Mononuclear cell (primary cell): ENCODE results near the gene LDAH. TPM values are rescaled to one million over a fixed set of nuclear protein-coding genes. Genes with fewer than 3 reads are reported as not detected.

Experiments used
- H3K27me3 ChIP-seq: 2 replicates; pipeline ENCODE4 v1.6.0; 2011; ENCODE audit warnings: low read length, control low read depth; ENCODE audit not compliant: insufficient read depth
- H3K4me1 ChIP-seq: 2 replicates; pipeline ENCODE4 v1.5.1; 2011; ENCODE audit warnings: mild to moderate bottlenecking, low read length, control low read depth; ENCODE audit not compliant: insufficient read depth
- H3K4me3 ChIP-seq: 2 replicates; pipeline ENCODE4 v1.5.1; 2011; ENCODE audit warnings: mild to moderate bottlenecking, low read length, moderate library complexity
- H3K9me3 ChIP-seq: 2 replicates; pipeline ENCODE4 v1.5.1; 2011; ENCODE audit warnings: low read depth, mild to moderate bottlenecking, control low read depth, low read length
- total RNA-seq: library from RNA; depleted of rRNA; stranded (reverse); fragments of >200 nt; gene quantifications from one replicate; pipeline ENCODE4 v1.2.3, GENCODE V29; 2012

The LDAH gene
- total RNA-seq, 1 donor: 5.2 TPM

- Histone ChIP-seq H3K4me1 (peaks cover 34% of the 10 kb centered on the region), H3K4me3 (no peak overlapping the region), H3K9me3 (no peaks in the 10 kb centered on the region), H3K27me3 (peaks cover 83% of the 10 kb centered on the region)
Measured at GRCh38 chr2:20666005-20666303, 156.9 kb downstream of the LDAH start.

GRCh38 chr2:20665243-20666004, 157.5 kb downstream of the LDAH start:
- peaks cover 31% of the 10 kb centered on the region for H3K4me1 ChIP-seq
- H3K4me3 ChIP-seq: no peak overlapping the region
- peaks cover 85% of the 10 kb centered on the region for H3K27me3 ChIP-seq
- no peaks in the 10 kb centered on the region for H3K9me3 ChIP-seq

GRCh38 chr2:20664431-20665242, 158.3 kb downstream of the LDAH start:
- H3K4me1 ChIP-seq: peaks cover 25% of the 10 kb centered on the region
- H3K4me3 ChIP-seq: no peak overlapping the region
- H3K27me3 ChIP-seq: peaks cover 80% of the 10 kb centered on the region
- H3K9me3 ChIP-seq: no peaks in the 10 kb centered on the region

DNA sequence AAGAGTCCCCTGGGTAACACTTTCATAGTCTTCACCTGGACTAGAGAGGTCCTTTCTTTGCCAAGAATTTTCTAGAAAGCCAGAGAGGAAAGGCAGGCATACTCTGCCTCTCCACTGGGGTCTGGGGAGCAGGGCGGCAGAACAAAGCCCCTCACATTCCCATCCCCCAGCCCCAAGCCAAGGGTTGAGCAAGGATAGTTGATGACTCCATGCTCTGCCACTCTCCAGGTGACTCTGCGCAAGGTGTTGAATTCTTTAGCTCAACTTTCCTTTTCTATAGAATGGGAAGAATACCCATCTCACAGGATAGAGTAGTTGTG, 158.9 kb downstream of the LDAH start:
- Histone ChIP-seq H3K27me3 (peaks cover 78% of the 10 kb centered on the region), H3K4me1 (peaks cover 22% of the 10 kb centered on the region), H3K9me3 (no peaks in the 10 kb centered on the region), H3K4me3 (no peak overlapping the region)

DNA sequence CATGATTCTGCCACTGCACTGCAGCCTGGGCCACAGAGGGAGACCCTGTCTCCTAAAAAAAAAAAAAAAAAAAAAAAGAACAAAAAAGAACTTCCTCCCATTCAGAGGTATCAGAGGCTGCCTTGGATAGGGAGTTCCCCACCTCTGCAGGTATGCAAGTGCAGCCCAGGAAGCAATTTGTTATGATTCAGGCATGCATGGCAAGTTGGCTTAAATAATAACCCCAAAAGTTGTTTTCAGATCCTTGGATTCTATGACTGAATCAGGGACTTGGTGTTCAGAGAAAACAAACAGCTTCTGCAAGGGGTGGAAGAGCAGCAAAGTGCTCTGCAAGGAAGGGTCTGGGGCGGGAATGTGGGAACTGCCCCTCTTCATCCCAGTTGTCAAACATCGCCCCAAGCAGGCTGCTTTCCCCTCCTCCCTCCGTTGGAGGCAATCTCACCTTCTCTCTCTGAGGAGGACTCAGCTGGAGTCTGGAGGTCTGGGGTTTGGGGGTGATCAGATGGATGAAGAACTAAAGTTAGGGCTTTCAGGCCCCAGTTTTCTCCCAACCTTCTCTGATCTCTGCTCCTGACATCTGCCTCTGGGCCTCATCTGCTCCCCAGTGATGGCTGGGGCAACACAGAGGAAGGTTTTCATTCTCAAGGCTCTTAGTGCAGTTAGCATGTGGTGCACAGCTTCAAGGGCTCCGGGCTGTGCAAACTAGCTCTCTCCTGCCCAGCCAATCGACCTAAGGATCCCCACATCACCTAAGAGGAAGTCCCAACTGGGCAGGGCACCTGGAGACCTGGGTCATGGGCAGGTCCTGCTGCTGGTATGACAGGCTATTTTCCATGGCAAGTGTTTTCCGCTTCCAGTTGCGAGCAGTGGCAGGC, 159.5 kb downstream of the LDAH start:
- Histone ChIP-seq H3K27me3 (peaks cover 75% of the 10 kb centered on the region), H3K4me3 (no peak overlapping the region), H3K9me3 (no peaks in the 10 kb centered on the region), H3K4me1 (peaks cover 22% of the 10 kb centered on the region)

- Histone ChIP-seq H3K4me3 (no peak overlapping the region), H3K27me3 (peaks cover 65% of the 10 kb centered on the region), H3K4me1 (peaks cover 18% of the 10 kb centered on the region), H3K9me3 (no peaks in the 10 kb centered on the region)
Measured at GRCh38 chr2:20662308-20662937, 160.5 kb downstream of the LDAH start.

DNA sequence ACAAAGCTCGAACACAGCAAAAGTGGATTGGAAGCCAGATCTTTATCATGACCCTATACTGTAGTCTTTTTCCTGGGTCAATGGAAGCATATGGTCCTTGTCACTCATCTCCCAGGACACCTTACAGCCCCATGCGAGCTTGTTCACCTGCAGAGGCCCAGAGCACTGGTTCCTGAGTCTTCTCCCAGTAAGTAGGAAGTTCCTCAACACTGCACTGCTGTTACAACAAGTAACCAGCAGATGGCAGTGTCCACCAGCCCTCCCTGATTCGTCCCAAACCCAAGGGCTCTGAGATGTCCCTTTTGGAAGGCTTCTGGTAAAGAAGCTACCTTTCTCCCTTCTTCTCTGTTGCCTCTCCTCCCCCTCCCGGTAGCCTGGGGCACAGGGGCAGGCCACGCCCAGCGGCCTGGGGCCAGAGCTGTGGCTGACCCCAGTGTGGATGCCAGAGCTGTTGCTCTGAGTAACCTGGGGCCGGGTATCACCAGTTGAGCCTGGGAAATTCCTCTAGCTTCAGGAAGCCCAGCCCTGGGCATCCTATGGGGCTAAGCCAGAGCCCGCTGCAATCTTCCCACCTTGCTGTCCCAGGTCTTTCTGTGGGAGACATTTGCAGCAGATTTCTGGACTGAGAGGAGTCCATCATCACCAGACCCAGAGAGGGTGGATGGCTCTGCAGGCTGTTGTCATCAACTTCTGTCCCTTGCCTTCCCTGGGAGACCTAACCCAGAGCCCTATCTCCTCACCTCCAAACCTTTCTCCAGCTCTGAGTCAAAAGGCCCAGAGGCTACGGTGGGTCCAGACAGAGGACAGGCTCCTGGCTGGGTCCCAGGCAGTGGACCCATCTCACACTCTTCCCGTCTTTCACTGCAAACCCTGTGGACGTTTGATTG, 161.2 kb downstream of the LDAH start:
- peaks cover 64% of the 10 kb centered on the region for H3K27me3 ChIP-seq
- peaks cover 17% of the 10 kb centered on the region for H3K4me1 ChIP-seq
- no peak overlapping the region for H3K4me3 ChIP-seq
- no peaks in the 10 kb centered on the region for H3K9me3 ChIP-seq

DNA sequence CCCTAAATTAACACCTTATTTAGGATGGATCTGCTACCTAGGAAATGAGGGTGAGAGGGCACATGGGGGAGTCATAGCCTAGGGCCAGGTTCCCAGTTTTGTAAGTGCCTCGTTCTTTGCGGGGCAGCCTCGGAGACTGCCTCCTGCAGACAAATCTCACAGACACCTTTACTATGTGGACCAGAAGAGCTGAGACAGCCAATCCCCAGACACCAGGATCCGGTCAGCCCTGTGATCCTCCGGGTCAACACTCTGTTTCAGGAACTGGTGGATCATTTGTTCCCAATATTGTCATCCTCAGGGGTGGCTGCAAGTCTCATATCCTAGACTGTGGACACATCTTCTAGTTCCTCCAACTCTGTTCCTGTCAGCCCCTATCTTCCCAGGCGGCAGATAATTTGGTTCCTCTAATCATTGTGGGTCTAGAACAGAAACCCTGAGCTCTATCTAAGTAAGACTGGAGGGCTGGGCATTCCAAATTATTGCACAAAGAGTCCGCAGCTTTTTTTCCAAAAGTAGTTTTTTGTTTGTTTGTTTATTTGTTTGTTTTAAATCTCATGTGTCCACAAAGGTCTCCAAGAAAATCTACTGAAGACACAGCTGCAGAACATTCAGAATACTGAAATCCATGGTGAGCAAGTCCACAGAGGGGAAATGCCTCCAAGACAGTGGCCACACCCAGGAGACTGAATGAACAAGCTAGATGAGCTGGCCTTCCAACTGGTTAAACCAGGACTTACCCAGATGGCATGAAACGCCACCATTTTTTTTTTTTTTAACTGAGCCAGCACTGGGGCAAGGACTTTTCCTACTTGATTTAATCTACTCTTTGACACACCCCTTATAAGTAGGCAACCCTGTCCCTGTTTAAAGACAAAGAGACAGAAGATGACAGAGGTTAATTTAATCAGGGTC, 162.1 kb downstream of the LDAH start:
- Histone ChIP-seq H3K4me3 (no peak overlapping the region), H3K27me3 (peaks cover 55% of the 10 kb centered on the region), H3K4me1 (peaks cover 8% of the 10 kb centered on the region), H3K9me3 (no peaks in the 10 kb centered on the region)

DNA sequence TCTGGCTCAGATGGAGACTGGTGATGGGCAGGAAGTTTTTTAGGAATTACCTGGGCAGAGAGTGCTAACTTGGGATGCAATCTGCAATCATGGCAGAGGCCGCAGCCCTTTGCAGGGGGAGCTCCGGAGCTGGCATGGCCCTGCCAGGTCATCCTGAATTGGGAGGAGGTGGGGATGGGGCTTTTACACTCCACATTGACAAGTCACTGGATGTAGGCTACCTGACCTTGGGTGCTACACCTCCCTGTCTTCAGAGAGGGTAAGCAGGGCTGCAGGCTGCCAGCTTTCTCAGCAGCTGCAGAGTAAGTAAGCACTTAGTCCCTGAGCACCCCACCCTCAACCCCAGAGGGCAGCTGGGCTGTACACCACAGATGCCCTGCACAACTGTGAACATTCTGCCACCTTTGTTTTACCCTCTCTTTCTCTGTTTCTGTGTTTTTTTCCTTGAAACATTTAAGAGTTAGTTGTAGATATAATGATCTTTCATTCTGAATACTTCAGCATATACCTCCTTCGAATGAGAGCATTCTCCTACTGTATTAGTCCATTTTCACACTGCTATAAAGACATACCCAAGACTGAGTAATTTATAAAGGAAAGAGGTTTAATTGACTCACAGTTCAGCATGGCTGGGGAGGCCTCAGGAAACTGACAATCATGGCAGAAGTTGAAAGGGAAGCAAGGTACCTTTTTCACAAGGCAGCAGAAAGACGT, 165.2 kb downstream of the LDAH start:
- Histone ChIP-seq H3K9me3 (no peaks in the 10 kb centered on the region), H3K27me3 (peaks cover 25% of the 10 kb centered on the region), H3K4me1 (peaks cover 10% of the 10 kb centered on the region), H3K4me3 (no peak overlapping the region)

DNA sequence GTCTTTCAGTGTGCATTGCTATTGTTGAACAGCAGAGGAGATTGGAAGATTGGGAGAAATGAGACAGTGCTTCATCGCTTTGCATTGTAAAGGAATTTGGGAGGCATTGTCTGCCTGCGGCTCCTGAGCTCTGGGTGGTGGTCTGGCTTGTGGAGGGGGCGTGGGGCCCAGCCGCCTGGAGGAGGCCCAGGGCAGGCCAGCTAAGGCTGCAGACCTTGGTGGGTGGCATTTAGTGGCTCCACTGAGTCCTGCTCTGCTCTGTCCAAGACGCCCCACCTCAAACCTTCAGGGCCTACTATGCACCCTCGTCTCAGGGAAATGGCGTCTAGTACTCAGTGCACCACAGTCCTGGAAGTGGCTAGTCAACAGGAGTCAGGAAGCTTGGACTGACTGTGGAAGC, 166.3 kb downstream of the LDAH start:
- Histone ChIP-seq H3K27me3 (peaks cover 15% of the 10 kb centered on the region), H3K4me1 (peaks cover 13% of the 10 kb centered on the region), H3K9me3 (no peaks in the 10 kb centered on the region), H3K4me3 (no peak overlapping the region)

GRCh38 chr2:20654535-20654813, 168.4 kb downstream of the LDAH start:
- no peaks in the 10 kb centered on the region for H3K9me3 ChIP-seq
- no peak overlapping the region for H3K4me3 ChIP-seq
- H3K27me3 ChIP-seq: peaks cover 6% of the 10 kb centered on the region
- peaks cover 27% of the 10 kb centered on the region for H3K4me1 ChIP-seq

- no peaks in the 10 kb centered on the region for H3K9me3 ChIP-seq
- peaks cover 2% of the 10 kb centered on the region for H3K27me3 ChIP-seq
- H3K4me1 ChIP-seq: peaks cover 32% of the 10 kb centered on the region
- H3K4me3 ChIP-seq: no peak overlapping the region
Measured at GRCh38 chr2:20653695-20654534, 169.0 kb downstream of the LDAH start.
